Stimulated activated CD4-positive, alpha-beta T cell treated with anti-CD3 and anti-CD28 coated beads, Interleukin-12 subunit alpha, Interleukin-12 subunit beta, amount 100 ng/mL, for 4 hours (primary cell): ENCODE data around the gene FAM9A.
"Not testable (repeated sequence)": the region's sequence is repeated elsewhere in the genome, so short reads cannot be mapped to it uniquely, and the experiment has no call there.

ENCODE experiments used
- DNase-seq: peaks from one replicate; pipeline ENCODE4 v3.0.0-alpha.2; 2020

Gene FAM9A

DNA sequence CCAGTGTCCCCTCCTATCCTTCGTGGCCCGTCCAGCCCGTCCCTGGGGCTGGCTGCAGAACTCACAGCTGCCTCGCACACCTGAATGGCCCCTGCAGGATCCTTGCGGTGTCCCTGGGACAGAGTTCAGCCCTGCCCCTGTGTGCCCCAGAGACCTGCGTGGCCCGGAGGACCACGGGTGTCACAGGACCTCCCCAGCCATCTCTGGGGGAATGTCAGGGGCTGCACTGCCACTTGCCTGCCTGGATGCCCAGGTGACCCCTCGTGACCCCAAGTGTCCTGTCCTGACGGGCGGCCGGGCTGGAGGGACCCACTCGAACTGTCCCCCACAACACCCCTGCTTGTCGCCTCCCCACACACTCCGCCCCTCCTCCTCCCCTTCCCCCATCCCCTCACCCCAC is 832 bp downstream of the FAM9A start:
- not testable (repeated sequence) for DNase-seq

DNA sequence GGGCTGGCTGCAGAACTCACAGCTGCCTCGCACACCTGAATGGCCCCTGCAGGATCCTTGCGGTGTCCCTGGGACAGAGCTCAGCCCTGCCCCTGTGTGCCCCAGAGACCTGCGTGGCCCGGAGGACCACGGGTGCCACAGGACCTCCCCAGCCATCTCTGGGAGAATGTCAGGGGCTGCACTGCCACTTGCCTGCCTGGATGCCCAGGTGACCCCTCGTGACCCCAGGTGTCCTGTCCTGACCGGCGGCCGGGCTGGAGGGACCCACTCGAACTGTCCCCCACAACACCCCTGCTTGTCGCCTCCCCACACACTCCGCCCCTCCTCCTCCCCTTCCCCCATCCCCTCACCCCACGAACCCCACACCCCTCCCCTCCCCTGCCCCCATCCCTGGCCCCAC is 1.9 kb downstream of the FAM9A start:
- not testable (repeated sequence) for DNase-seq

DNA sequence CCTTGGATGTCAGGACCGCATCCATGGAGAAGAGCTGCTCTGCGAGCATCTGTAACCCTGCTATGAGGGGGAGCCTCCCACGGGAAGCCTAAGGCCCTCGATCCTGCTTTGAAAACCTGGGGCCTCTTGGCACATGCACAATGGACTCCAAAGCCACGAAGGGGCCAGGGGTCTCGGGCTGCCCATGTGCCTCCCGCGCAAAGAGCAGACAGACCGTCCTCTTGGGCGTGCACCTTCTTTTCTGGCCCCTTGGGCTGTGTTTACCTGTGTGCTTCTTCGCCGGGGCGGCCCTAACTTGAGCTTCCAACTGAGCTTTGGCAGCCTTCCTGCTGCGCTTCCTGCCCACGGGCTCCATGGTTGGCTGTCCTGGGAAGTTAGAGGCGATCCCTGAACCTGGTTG is 2.5 kb downstream of the FAM9A start:
- DNase-seq, result not testable (repeated sequence)

GRCh38 chrX:8787119-8787518 is 14.1 kb downstream of the FAM9A start:
- DNase-seq, result not testable (repeated sequence)

GRCh38 chrX:8784162-8784561 is 17.0 kb downstream of the FAM9A start:
- DNase-seq, result no peak

- no peak for DNase-seq
Measured at GRCh38 chrX:8783714-8784098, 17.5 kb downstream of the FAM9A start.

DNA sequence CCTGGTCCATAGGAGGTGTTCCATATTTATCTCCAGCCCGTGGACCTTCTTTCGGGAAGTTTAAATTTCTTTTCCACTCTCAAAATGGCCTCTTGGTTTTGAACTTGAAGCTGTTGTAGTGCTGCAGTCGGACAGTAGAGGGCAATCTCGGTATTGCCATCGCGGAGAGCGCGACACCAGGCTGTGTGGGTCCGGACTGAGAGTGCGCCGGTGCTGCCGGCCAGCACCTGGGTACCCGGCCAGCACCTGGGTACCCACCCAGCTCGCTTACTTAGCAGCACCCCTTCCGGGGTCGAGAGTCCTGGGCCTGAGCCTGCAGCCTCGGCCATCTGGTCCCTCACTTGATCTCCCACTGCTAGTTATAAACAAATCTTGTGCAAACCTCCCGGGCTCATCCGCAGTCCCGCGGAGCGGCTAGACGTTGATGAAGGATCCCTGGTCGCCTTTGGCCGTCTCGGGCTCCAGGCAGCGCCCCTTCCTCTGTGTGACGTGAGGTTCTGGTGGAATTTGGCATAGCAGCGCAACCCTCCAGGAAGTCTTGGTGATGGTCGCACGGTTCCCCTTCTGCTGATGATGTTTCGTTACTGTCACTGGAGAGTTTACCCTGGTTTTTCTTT is 18.0 kb downstream of the FAM9A start:
- DNase-seq, result peak; percentile 25

DNA sequence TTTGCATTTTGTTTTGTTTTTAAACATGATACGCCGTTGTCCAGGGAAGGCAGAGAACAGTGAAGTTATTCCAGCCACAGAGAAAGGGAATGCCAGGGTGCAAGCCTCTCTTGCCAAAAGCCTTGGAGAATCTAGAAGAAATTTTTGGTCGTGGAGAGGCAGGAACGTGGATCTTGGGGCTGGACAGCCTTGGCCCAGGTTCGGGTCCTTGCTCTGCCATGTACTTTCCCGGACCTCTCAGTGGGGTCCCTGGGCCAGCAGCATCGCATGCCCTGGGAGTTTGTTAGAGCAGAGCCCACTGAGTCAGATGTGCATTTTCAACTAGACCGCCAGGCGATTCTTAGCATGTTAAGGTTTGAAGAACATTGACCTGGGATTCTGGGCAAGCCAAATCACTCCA is 18.6 kb downstream of the FAM9A start:
- DNase-seq, result no peak

DNA sequence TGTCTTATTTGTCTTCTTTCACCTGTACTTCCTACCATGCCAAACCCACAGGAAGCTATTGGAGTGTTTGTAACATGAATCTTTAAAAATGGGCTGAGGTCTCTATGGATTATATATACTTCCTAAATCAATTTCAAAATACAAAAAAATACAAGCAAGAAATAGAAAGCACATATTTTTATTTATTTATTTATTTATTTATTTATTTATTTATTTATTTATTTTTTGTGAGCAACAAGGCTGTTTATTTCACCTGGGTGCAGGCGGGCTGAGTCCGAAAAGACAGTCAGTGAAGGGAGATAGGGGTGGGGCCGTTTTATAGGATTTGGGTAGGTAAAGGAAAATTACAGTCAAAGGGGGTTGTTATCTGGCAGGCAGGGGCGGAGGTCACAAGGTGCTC is 19.3 kb downstream of the FAM9A start:
- not testable (repeated sequence) for DNase-seq

GRCh38 chrX:8773117-8773516 is 28.1 kb downstream of the FAM9A start:
- DNase-seq, result no peak

DNA sequence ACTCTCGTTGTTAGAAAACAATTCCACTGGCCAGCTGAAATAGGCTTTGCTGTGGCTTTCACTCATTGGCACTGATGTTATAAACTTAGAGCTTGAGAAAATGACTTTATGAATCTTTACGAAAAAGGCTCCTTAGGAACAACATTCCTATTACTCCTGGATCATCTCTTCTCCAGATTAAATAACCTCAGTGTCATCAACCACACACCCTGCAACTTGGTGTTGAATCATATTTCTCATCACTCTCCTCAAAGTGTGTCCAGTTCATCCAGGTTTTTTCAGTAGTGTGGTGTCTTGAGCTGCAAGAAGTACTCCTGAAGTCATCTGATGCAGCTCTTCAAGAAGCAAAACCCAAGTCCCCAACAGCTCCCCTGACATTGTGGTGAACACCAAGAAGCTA is 41.2 kb downstream of the FAM9A start:
- DNase-seq, result no peak

- not testable (repeated sequence) for DNase-seq
Measured at GRCh38 chrX:8758706-8759105, 42.5 kb downstream of the FAM9A start.

GRCh38 chrX:8757609-8758389 is 43.4 kb downstream of the FAM9A start:
- DNase-seq, result not testable (repeated sequence)

GRCh38 chrX:8755813-8756212 is 45.4 kb downstream of the FAM9A start:
- DNase-seq, result no peak

GRCh38 chrX:8755116-8755515 is 46.1 kb downstream of the FAM9A start:
- DNase-seq, result no peak

DNA sequence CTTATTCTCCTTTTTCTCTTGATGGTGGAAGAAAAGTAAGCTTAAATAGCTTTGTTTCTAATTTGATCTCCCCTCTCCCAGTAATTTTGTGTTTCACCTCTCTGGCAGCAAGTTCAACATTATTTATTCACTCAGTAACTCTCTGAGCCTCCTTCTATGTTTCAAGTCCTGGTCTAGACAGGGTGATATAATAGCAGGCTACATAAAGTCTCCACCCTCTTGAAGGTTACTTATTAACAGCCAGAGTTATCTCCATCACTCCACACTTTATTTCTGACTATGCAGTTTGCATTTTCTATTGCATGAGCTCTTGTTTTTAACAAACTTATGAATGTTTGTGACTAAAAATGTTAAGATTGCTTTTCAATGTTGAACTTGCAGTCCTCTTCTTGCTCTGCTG is 51.5 kb downstream of the FAM9A start:
- DNase-seq, result no peak

DNA sequence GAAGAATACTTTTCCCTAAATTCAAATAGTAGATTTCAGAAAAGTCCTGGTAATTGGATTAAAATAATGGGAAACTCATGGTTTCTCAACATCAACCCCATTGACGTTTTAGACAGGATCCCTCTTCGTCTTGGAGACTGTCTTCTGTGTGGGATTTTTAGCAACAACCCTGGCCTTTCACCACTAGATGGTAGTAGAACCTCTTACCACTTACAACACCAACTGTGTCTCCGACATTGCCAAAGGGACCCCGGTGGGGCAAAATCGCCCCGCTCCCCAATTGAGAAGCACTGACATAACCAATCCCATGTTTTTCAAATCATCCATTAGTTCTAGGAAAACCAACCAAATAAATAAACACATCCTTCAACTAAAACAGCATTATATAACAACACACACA is 52.3 kb downstream of the FAM9A start:
- DNase-seq, result no peak

GRCh38 chrX:8743126-8743732 is 58.0 kb downstream of the FAM9A start:
- DNase-seq, result peak; percentile 58

GRCh38 chrX:8741981-8742380 is 59.2 kb downstream of the FAM9A start:
- no peak for DNase-seq
